Testis (tissue), 2 donors: ENCODE results near the gene MSL3.

Experiments used
- POLR2A ChIP-seq: fragments of 450-650 bp; IDR thresholded peaks from one replicate; pipeline ENCODE4 v1.6.1; 2017; ENCODE audit warnings: antibody characterized with exemption, mild to moderate bottlenecking, moderate library complexity
- TF ChIP-seq, protein P1 (sequence below), 3 experiments: fragments of 450-650 bp in 2 of 3; fragments of 200-600 bp in 1 of 3; sonication (generic) in 1 of 3; IDR thresholded peaks; one replicate each; pipeline ENCODE4 v1.5.1; 2016 to 2019; ENCODE audit warnings: antibody characterized with exemption in 3 of 3, mild to moderate bottlenecking in 2 of 3, moderate library complexity in 1 of 3

GRCh38 chrX:11768039-11768438 lies 10.0 kb downstream of the MSL3 start:
- TF ChIP-seq POLR2A, result no peak
- TF ChIP-seq, protein P1, sequence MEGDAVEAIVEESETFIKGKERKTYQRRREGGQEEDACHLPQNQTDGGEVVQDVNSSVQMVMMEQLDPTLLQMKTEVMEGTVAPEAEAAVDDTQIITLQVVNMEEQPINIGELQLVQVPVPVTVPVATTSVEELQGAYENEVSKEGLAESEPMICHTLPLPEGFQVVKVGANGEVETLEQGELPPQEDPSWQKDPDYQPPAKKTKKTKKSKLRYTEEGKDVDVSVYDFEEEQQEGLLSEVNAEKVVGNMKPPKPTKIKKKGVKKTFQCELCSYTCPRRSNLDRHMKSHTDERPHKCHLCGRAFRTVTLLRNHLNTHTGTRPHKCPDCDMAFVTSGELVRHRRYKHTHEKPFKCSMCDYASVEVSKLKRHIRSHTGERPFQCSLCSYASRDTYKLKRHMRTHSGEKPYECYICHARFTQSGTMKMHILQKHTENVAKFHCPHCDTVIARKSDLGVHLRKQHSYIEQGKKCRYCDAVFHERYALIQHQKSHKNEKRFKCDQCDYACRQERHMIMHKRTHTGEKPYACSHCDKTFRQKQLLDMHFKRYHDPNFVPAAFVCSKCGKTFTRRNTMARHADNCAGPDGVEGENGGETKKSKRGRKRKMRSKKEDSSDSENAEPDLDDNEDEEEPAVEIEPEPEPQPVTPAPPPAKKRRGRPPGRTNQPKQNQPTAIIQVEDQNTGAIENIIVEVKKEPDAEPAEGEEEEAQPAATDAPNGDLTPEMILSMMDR (IDR thresholded peaks at IDR 0.05), result no peak
